ENCODE data around the gene FGF12. TPM values are rescaled to one million over a fixed set of nuclear protein-coding genes. Genes with fewer than 3 reads are reported as not detected.

Gene FGF12
- total RNA-seq, 1 experiment from 2014 or later, result 0.09 TPM

DNA sequence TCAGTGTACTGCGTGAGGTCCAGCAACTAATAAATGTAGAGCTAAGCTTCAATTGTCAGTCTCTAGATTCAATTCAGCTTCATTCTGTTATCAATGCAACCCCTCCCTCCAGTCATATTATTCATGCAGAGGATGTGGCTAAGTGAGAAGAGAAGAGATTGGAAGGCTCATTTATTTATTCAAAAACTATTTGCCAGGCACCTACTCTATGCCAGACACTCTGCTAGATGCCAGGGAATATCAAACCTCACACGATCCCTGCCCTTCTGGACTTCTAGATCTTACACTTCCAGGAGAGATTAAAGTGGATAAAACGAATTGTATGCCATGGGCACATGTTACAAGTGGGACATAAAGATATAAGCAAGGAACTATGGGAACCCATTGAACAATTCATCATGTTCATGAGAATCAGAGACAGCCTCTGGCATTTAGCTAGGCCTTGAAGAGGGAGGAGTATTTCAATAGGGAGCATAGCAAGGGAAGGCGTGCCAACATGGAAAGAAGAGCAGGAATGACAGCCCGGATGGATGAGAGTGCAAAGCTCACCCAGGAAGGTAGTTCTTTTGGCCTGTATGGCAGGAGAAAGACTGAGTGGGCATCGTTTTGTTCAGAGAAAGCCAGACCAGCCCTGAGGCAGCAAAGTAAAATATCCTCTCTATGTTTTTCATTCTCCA, 75.4 kb downstream of the FGF12 start:
- ChIA-PET CTCF (no interaction called here), POLR2A (no interaction called here)
- H3K36me3 Mint-ChIP-seq (ENCODE audit: insufficient read depth, unreplicated experiment), result no peaks in the 10 kb centered on the region
- no peaks in the 10 kb centered on the region for H3K9me3 Mint-ChIP-seq (ENCODE audit: unreplicated experiment)
- no peak for DNase-seq (ENCODE audit: unreplicated experiment)
- H3K27ac Mint-ChIP-seq (ENCODE audit: low read depth, unreplicated experiment), result no peak overlapping the region
- no TSS peak for BruUV-seq (replicated peaks)
- H3K27me3 Mint-ChIP-seq (ENCODE audit: insufficient read depth, unreplicated experiment), result peaks cover 64% of the 10 kb centered on the region
- TF ChIP-seq, protein P1, sequence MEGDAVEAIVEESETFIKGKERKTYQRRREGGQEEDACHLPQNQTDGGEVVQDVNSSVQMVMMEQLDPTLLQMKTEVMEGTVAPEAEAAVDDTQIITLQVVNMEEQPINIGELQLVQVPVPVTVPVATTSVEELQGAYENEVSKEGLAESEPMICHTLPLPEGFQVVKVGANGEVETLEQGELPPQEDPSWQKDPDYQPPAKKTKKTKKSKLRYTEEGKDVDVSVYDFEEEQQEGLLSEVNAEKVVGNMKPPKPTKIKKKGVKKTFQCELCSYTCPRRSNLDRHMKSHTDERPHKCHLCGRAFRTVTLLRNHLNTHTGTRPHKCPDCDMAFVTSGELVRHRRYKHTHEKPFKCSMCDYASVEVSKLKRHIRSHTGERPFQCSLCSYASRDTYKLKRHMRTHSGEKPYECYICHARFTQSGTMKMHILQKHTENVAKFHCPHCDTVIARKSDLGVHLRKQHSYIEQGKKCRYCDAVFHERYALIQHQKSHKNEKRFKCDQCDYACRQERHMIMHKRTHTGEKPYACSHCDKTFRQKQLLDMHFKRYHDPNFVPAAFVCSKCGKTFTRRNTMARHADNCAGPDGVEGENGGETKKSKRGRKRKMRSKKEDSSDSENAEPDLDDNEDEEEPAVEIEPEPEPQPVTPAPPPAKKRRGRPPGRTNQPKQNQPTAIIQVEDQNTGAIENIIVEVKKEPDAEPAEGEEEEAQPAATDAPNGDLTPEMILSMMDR (IDR thresholded peaks at IDR 0.05; ENCODE audit: unreplicated experiment), result no peak
- H3K4me3 Mint-ChIP-seq (ENCODE audit: unreplicated experiment), result no peak overlapping the region
- H3K4me1 Mint-ChIP-seq (ENCODE audit: insufficient read depth, unreplicated experiment), result no peaks in the 10 kb centered on the region
- intact Hi-C loops (cut with micrococcal nuclease), result no loop called here

DNA sequence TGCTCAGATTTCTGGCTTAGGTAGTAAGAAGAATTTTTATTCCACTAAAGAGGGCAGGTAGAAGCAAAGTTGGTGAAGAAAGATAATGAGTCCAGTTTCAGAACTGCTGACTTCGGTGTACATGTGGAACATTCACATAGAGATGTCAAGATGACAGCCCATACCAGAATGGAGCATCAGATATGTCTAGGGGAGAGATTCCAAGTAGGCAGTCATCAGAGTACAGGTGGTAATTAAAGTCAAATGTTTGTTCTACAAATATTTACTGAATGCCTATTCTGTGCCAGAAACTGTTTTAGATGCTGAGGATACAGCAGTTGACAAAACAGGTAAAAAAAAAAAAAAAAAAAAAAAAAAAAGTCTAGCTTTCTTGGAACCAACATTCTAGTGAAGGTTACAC, 81.9 kb downstream of the FGF12 start:
- TF ChIP-seq, protein P1 (IDR thresholded peaks at IDR 0.05; ENCODE audit: unreplicated experiment), result no peak
- no TSS peak for BruUV-seq (replicated peaks)

DNA sequence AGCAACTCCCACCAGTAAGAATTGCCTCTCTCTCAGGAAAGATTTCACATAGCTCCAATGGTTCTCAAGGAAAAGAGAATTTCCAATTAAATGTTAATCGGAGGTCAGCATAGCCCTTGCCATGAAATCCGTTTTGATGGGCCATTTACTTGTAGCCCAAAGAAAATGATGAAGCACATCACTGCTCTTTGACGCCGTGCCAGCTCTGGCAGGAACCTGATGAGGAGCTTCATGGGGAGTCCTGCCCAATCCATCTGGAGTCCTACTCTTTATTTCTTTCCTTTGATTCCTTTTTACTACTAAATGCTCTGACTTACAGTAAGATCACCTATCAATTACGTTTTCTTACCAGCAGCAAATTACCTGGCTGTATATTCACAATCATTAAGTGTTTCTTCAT, 84.7 kb downstream of the FGF12 start:
- Mint-ChIP-seq H3K27ac (ENCODE audit: low read depth, unreplicated experiment) (no peak overlapping the region), H3K9me3 (ENCODE audit: unreplicated experiment) (no peaks in the 10 kb centered on the region), H3K36me3 (ENCODE audit: insufficient read depth, unreplicated experiment) (peaks cover 5% of the 10 kb centered on the region), H3K4me3 (ENCODE audit: unreplicated experiment) (no peak overlapping the region), H3K4me1 (ENCODE audit: insufficient read depth, unreplicated experiment) (no peaks in the 10 kb centered on the region), H3K27me3 (ENCODE audit: insufficient read depth, unreplicated experiment) (peaks cover 80% of the 10 kb centered on the region)
- ChIA-PET CTCF (no interaction called here), POLR2A (no interaction called here)
- TF ChIP-seq, protein P1 (IDR thresholded peaks at IDR 0.05; ENCODE audit: unreplicated experiment), result no peak
- intact Hi-C loops (cut with micrococcal nuclease), result no loop called here
- no peak for DNase-seq (ENCODE audit: unreplicated experiment)
- BruUV-seq (replicated peaks), result no TSS peak

More for the DNA sequence above, 81.9 kb downstream of the FGF12 start:
- H3K9me3 Mint-ChIP-seq (ENCODE audit: unreplicated experiment), result no peaks in the 10 kb centered on the region
- intact Hi-C loops (cut with micrococcal nuclease), result no loop called here
- no peak for DNase-seq (ENCODE audit: unreplicated experiment)
- H3K4me3 Mint-ChIP-seq (ENCODE audit: unreplicated experiment), result no peak overlapping the region
- ChIA-PET CTCF (interaction anchor here (0.6 kb wide), 1 partner anchor 414 kb away, joined by 3 read pairs; no protein-coding TSS in a partner anchor), POLR2A (no interaction called here)
- H3K4me1 Mint-ChIP-seq (ENCODE audit: insufficient read depth, unreplicated experiment), result no peaks in the 10 kb centered on the region
- H3K27me3 Mint-ChIP-seq (ENCODE audit: insufficient read depth, unreplicated experiment), result peaks cover 72% of the 10 kb centered on the region
- peaks cover 5% of the 10 kb centered on the region for H3K36me3 Mint-ChIP-seq (ENCODE audit: insufficient read depth, unreplicated experiment)
- no peak overlapping the region for H3K27ac Mint-ChIP-seq (ENCODE audit: low read depth, unreplicated experiment)

DNA sequence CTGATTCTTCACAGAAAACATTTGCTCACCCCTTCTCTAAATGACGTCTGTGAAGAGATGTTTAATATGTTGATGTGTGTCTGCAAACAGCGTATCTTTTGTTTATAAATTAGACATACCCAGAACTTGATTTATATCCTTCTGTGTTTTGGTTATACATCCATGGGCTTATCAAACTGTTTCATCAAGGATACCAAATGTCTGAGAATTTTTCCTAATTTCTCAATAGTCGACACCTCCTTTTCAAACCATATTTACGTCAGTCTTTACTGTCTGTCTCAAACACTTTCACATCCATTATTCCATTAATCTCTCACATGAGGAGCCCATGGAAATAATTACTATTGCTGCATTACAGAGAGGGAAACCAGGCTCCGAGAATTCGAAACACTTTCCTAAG, 85.4 kb downstream of the FGF12 start:
- no peak for DNase-seq (ENCODE audit: unreplicated experiment)
- BruUV-seq (replicated peaks), result no TSS peak
- H3K36me3 Mint-ChIP-seq (ENCODE audit: insufficient read depth, unreplicated experiment), result peaks cover 5% of the 10 kb centered on the region
- peaks cover 86% of the 10 kb centered on the region for H3K27me3 Mint-ChIP-seq (ENCODE audit: insufficient read depth, unreplicated experiment)
- ChIA-PET CTCF (no interaction called here), POLR2A (no interaction called here)
- H3K27ac Mint-ChIP-seq (ENCODE audit: low read depth, unreplicated experiment), result no peak overlapping the region
- no peaks in the 10 kb centered on the region for H3K4me1 Mint-ChIP-seq (ENCODE audit: insufficient read depth, unreplicated experiment)
- TF ChIP-seq, protein P1 (IDR thresholded peaks at IDR 0.05; ENCODE audit: unreplicated experiment), result no peak
- H3K4me3 Mint-ChIP-seq (ENCODE audit: unreplicated experiment), result no peak overlapping the region
- H3K9me3 Mint-ChIP-seq (ENCODE audit: unreplicated experiment), result no peaks in the 10 kb centered on the region
- intact Hi-C loops (cut with micrococcal nuclease), result no loop called here

Measured in MCF 10A (cell line).